Erythroblast (primary cell): ENCODE measurements around the gene AKAP13.

Source experiments
- GATA1 ChIP-seq: IDR thresholded peaks from 2 replicates; pipeline ENCODE4 v1.6.1; 2011; ENCODE audit warnings: low read depth, mild to moderate bottlenecking, control low read depth, low read length, moderate library complexity
- POLR2A ChIP-seq: IDR thresholded peaks from 2 replicates; pipeline ENCODE4 v1.6.1; 2011; ENCODE audit warnings: mild to moderate bottlenecking, low read length

DNA sequence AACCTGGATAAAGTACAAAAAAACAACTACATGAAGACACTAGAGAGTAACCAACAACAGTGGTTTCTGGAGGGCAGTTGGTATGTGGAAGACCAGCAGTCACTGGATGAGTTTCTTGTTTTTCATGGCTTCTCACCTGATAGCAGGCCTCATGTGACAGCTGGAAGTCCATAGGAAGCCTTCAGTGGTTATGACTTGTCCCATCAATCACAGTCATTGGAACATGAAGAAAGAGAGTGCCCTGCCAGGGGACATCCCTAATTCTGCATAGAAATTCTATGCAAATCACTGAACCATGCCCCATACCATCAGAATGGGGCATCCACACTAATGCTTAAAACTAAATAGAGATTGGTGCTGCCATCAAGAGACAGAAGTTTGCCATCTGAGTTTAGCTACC lies 81.6 kb downstream of the AKAP13 start:
- no peak for TF ChIP-seq POLR2A
- TF ChIP-seq GATA1 = no peak
